HG02571 (cell line): ENCODE measurements around the gene SLC24A4.

Experiments
- ATAC-seq: cut with Tn5 transposase; IDR thresholded peaks from one replicate; pipeline ENCODE4 v1.9.1; 2021; ENCODE audit warnings: mild to moderate bottlenecking, moderate library complexity; ENCODE audit not compliant: unreplicated experiment

Gene SLC24A4

DNA sequence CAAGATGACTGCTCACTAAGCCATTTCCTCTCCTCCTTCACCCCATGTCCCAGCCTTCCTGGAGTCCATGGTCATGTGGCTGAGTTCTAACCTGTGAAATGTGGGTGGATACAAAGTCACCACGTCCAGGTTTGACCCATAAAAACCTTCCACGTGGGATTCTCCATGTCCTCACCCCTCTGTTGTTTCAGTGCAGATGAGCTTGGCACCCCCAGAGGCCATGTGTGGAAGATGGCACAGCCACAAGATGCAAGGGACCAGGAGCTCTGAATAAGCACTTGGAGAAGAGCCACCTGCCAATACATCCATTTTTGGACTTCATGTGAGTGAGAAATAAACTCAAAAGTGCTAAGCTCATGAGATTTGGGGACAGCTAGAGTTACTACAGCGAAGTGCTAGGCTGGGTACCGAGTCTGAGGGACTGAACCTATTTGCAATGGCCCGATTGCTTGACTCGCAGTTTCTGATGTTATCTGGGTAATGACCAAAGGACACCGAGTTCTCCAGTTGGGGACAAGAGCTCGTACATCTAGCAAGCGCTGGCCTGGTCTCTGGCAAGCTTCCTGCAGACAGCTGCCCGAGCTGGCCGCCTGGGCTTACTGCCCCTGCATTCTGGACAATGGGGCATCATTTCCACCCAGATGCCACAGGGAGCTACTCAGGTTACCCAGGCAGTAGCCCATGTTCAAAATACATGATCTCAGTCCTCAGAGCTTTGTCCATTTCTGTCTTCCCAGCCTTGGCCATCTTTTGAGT lies 7.7 kb upstream of the SLC24A4 start:
- ATAC-seq: no peak

DNA sequence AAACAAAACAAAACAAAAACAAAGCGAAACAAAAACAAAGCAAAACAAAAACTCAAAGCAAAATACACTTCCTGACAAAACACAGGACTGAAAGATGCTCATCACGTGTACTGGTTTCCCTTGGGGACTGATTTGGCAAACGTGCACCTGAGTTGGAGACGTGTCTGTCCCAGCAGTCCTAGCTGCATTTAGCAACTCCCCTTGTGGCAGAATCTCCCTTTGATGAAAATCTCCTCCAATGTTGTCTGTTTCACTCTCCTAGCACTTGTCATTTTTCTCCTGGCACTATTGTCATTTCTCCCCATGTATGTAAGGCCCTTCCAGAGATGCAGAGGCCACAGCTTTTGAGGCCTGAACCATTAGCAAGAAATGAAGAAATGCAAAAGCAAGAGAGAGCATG lies 6.8 kb upstream of the SLC24A4 start:
- no peak for ATAC-seq

DNA sequence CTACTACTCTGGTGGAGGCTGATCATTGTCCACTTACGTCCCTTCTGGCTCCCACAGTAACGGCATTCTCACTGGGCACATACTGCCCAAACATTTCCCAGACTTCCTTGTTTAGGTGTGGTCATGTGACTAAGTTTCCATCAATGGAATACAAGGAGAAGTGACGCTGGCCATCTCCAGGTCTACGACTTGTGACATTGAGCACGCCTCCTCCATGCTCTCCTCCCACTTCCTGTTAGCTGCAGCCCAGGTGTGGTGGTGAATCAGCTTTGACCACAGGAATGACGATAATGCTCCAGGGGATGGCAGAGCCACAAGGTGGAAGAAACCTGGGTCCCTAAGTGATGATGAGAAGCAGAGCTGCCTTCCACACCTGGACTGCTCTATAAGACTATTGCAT lies 6.0 kb upstream of the SLC24A4 start:
- no peak for ATAC-seq

DNA sequence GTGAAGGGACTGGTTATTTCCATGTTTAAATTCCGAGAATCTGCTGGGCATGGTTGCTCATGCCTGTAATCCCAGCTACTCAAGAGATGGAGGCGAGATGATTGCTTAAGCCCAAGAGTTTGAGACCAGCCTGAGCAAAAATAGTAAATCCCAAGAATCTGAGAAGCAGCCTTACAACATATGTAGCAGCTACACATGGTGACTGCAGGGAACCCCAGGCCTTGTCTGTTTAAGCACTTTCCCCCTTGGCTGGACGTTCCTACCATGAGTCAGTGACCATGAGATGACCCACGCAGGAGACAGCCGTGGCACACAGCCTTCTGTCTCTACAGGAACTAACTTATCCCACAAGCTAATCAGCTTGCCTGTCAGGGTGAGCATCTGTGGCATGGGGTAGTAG lies 5.5 kb upstream of the SLC24A4 start:
- no peak for ATAC-seq

DNA sequence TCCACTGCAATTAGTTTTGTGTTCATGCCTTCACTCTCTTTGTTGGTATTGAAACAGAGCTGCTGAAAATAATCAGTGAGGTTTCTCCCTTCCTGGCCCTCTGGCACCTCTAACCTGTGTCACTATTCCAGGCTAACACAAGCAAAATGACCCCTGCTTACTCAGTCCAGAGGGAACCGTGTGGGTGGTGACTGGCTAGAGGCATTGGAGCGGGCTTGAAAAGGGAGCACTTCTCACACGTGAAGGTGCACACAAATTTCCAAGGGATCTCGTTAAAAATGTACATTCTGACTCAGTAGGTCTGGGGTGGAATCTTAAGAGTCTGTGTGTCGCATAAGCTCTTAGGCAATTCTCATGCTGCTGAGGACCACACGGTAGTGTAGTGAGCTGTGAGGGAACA lies 1.3 kb upstream of the SLC24A4 start:
- no peak for ATAC-seq

DNA sequence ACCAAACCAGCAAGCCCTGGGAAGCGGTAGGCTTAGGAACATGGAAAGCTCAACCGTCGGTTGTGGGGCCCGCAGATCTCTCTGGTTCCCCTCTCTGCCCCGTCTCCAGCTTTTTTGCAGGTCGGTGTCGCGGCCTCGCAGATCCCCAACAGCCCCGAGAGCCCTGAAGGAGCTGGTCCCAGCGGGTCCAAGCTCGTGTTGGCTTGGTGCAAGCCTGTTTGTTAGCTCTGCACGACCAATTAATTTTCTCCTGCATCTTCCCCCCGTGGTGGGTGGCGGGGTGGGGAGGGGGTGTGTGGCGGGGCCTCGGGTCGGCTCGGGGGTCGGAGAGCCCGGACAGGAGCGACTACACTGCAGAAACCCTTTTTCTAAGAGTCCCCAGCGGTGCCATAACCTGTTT lies 449 bp upstream of the SLC24A4 start:
- ATAC-seq: no peak

DNA sequence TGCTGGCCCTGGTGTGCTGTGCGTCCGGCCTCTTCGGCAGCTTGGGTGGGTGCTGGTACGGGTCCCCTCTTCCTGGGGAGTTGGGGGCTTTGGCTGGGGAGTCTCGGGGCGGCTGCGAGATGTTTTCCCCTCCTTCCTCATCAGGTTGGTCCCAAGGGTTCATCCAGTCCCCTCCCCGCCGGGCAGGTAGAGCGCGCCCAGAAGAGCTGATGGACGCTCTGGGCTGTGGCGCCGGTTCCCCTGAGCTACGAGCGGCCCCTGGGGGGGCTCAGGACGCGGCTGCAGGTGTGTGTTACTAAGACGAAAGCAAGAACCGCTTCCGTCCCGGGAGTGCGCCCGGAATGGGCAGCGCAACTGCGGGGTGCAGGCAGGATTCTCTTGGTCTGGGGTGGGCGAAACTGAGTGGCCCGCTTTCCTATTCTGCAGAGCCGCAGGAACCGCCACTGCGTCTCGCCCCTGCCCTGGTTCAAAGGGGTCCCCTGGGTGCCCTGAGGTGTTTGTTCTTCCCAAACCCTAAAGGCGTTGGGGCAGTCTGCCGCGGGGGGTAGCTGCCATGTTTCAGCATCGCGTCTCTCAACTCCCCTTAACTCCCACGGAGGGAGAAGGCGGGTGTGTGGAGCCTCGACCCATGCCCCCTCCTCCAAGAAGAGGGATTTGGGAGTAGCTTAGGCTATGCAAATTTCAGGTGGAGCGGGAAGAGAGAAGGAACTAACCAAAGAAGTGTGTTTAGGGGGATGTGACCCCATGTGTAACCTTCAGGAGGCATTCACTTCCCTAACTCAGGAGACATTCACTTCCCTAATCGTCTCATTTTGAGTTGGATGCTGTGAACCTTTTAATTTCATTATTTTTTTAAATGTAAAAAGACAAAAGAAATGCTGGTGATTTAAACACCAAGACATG lies 1.2 kb downstream of the SLC24A4 start:
- ATAC-seq: no peak

DNA sequence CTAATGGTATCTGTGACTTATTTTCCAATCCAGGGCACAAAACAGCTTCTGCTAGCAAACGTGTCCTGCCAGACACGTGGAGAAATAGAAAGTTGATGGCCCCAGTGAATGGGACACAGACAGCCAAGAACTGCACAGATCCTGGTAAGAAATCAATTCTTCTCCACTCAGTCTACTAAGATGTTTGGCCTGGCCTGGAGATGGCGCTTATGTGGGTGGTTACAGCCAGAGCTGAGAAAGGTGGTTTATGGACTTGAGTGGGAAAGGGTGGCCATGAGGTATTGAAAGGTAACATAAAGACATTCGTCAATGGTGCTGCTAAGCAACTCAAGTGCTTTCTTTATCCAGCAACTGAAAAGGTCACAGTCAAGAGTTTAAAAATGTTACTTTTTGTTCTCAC lies 2.9 kb downstream of the SLC24A4 start:
- ATAC-seq: no peak

DNA sequence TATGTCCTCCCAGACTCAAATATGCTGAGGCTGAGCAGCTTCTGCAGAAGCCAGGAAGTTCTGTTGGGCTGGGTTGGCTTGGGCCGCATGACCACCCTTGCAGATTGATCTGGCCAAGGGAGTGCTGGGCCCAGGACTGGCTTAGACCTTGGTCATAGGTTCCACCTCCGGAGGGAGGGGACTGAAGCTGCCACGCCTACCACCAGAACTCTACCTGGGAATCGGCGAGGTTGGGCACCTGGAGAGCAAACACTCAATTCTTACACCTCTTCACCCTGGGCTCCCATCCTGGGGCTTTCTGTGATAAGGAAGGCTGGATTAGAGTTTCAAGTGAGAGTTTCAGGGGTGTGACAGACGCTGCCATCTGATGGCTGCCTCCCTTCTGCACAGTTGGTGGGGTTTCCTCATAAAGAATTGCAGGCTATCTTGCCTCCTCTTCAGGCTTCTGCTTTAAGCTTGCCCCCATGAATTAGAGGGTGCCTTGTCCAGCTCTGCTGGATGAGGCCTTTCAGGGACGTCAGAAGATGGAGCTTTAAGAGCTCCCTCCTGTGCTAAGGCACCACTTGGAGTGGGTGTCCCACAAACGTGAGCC lies 5.8 kb downstream of the SLC24A4 start:
- no peak for ATAC-seq

DNA sequence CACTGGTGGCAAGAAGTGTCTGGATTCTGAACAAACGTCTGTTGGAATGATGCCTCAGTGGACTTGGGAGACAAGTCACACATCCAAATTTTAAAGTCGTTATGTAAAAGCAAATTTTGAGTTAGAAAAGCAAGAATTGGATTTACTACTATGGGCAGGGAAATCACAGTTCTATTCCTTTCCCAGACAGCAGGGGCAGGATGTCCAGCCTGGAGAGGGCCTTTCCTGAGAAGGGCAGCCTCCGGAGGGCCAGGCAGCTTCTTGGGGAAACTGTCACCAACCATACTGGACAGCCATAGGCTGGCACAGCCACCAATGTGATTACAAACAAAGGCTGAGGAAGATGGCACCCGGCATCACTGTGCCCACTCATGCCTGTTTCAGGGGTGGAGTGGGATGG lies 11.1 kb downstream of the SLC24A4 start:
- no peak for ATAC-seq

DNA sequence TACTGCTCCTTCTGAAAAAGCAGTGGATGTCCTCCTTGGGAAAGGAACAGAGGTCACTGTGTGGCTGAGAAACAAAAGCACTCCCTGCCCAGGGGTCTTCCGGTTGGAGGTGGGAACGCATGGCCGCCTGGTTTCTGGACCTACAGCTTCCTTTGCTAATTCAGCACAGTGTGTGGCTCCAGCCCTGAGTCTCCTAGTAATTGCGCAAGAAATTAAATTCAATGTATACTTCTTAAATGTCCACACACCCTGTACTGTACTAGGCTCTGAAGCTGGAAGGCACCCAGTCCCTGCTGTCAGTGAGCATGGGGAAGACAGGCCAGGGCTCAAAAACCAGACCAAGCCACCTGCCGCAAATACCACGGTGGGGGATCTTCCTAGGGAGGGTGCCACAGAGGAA lies 13.4 kb downstream of the SLC24A4 start:
- ATAC-seq: no peak

DNA sequence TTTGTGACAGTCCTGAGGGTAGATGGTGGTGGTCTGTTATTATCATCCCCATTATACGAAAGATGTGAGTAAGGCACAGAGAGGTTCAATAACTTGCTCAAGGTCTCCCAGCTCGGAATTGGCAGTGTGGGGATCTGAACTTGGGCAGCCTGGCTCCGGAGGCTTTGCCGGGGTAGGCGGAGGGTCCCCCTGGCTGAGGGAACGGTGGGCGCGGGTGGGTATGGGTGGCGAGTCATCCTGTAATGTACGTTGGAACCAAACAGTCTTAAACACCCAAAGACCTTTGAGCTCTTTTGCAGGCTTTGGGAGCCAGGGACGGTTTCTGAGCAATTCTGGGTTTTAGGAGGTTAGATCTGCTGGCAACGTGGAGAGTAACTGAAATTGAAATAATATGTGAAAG lies 16.5 kb downstream of the SLC24A4 start:
- ATAC-seq: no peak

DNA sequence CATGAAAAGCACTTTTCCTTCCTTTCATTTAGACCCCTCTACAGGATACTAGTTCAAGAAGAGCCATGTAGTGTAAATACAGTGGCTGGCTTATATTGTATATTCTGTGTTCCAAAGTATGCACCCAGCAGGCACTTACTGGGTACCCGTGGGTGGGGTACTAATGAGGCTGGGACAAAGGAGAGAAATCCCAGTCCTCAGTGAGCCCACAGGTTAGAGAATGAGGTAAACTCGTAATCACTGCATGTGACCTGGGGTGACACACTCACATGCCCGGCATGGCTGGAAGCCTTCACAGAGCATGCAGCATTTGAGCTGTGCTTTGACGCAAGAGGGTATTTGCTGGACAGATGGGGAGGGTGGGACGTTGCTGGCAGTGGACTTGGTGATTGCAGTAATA lies 17.1 kb downstream of the SLC24A4 start:
- ATAC-seq: no peak

DNA sequence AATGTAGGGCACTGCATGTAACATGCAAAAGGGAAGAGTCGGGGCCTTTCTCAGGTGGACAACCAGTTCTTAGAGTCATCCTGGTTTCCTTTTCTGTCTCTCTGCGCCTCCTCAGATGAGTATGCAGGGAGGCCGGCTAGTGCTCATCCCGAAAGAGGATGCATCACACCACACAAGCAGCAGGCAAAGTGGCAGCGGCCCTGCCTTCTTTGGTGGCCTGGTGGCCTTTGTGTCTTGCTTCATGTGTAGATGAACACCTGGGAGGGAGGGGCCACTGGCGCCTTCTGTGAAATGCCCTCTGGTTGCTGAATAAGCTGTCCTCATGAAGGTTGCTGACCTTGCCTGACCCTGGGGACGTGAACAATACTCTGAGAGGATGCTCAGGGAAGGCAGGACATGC lies 18.0 kb downstream of the SLC24A4 start:
- ATAC-seq: no peak

DNA sequence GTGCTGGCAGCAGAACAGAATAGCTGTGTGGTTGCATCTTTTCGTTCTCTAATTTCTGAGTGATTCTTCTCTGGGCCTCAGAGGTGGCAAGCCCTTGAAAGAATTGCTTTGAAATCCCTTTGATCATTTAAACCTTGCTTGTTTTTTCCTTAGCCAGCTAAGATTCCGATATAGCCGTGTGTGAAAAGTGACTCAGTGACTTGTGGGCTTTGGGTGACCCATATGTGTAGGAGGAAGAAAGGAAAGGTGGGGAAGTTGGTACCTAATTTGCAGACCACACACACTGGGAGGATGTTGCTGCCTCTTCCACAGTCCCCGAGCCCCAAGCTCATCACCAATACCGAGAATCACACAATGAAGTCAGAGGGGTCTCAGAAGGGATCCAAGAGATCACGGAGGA lies 18.8 kb downstream of the SLC24A4 start:
- no peak for ATAC-seq

DNA sequence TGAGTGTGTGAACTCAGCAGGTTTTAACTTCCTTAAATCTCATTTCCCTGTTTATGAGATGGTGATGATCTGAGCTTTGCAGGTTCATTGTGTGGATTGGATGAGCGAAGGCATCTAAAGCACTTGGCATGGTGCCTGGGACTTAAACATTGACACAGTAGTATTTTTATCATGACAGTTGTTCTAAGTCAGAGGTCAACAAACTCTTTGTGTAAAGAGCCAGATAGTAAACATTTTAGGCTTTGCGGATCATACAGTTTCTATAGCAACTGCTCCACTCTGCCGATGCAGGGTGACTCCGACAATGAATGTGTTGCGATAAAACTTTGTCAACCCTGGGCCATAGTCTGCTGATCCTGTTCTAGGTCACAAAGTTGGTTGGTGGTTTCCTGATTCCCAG lies 25.2 kb downstream of the SLC24A4 start:
- ATAC-seq: no peak

DNA sequence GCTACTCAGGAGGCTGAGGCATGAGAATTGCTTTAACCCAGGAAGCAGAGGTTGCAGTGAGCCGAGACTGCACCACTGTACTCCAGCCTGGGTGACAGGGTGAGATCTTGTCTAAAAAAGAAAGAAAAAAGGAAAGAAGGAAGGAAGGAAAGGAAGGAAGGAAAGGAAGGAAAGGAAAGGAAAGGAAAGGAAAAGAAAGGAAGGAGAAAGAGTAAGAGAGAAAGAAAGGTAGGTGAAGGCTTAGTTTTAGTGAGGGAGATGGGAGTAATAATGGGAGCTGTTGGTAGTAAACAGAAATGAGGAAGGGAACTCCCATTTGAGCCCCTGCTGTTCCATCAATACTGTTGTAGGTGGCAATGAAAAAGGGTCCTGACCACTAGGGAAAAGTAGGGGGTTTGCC lies 28.8 kb downstream of the SLC24A4 start:
- ATAC-seq: no peak

DNA sequence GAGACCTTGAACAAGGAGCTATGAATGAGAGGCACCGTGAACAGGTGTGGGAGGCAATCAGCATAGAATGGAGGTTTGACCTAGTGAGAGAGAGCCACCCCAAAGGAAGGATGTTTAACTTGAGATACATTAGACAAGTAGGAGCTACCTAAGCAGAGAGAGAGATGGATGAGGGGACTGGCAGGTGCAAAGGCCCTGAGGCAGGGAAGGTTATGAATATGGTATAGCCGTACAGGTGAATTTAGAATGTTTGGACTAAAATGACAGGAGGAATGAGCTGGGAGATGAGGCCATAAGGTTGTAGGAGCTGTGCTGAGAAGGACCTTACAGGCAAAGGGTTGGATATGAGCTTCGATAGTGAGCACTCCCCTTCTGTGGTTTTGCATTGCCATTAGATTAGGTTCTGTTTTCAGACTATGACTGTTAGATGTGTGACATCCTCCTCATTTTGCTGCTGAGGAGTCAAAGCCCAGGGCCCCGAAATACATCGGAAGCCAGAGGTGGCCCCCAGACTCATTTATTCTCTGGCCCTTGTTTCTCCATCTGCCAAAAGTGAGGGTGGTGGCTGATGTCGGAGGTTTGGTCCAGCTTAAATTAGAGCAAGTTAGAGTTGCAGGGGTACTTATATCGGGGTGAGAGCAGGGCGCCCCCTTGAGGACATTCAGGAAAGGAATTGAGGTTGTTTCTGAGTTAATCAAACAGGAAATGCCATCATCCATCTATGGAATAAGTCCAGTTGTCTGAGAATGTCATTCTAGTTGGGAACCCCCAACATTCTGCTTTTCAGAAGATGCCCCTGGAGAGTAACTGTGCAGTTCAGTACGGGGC lies 29.4 kb downstream of the SLC24A4 start:
- ATAC-seq: no peak

DNA sequence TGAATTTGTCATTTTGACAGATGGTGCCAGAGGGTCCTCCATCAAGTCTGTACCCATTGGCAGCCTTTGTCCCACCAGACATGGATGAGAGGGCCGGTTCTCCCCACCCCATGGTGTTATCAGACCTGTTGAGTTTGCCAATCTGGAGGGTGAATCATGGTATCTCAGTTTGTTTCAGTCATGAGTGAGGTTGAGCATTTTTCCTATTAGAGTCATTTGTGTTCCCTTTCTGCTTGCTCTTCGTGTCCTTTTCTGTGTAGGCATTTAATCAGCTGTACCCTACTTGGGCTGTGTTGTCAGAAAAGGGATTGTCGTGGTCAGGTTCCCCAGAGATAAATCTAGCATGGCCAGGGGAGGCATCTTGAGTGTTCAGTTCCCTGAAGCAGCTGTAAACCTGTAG lies 30.5 kb downstream of the SLC24A4 start:
- ATAC-seq: no peak

DNA sequence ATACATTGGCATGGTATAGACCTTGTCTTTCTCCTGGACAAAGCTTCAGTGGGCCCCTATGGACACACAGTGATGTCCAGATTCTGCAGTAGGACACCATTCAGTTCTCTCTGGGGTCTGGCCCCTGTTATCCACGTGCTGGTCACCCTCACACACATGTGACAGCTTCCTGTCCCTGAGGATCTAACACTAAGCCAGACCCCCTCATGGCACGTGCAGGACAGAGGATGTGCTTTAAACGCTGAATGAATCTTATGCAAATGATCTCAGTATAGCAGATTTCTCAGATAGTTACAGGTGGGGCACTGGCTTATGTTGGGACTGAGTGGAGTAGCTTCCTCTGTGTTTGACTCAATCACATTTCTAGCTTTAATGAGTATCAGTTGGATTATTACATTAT lies 33.7 kb downstream of the SLC24A4 start:
- no peak for ATAC-seq
